B cell (primary cell): ENCODE measurements around the gene ADORA2A. TPM values are rescaled to one million over a fixed set of nuclear protein-coding genes. Genes with fewer than 3 reads are reported as not detected.

Source experiments
- ATAC-seq: fragments of 200-7000 bp; cut with Tn5 transposase; one replicate; pipeline ENCODE4 v1.10.0; 2021; ENCODE audit warnings: low read depth, mild to moderate bottlenecking, moderate number of reproducible peaks, moderate library complexity
- CTCF ChIA-PET: fragments of 350-600 bp; sonication (Branson Sonifier 250); formaldehyde crosslinking; loops from one replicate; lab custom pipeline; 2021; ENCODE audit warnings: antibody characterized with exemption, inconsistent platforms; lab: Charles Lee
- POLR2A ChIA-PET: fragments of 350-600 bp; sonication (Branson Sonifier 250); formaldehyde crosslinking; loops from one replicate; lab custom pipeline; 2021; ENCODE audit warnings: antibody characterized with exemption; lab: Charles Lee
- DNase-seq: peaks from one replicate; pipeline ENCODE4 v3.0.0; 2013
- H2AFZ ChIP-seq: 2 replicates; pipeline ENCODE4 v1.6.1; 2012; ENCODE audit warnings: mild to moderate bottlenecking, low read depth, low read length; ENCODE audit not compliant: insufficient read depth, poor library complexity, severe bottlenecking
- H3K27ac ChIP-seq, 2 donors: 1 replicate in 1 of 2; 2 replicates in 1 of 2; pipeline ENCODE4 v1.5.1; 2012 to 2013; ENCODE audit warnings: low read length in 2 of 2, mild to moderate bottlenecking in 2 of 2, moderate library complexity in 1 of 2
- H3K27me3 ChIP-seq, 4 experiments: fragments of 200-600 bp in 1 of 4; sonication (generic) in 1 of 4; replicated peaks in 1 of 4; 1 replicate in 2 of 4; 2 replicates in 2 of 4; pipeline versions ENCODE4 v1.6.1 to v1.7.0; 2013 to 2016; ENCODE audit warnings: low read length in 3 of 4, mild to moderate bottlenecking in 2 of 4, mixed read lengths in 1 of 4, moderate library complexity in 1 of 4; ENCODE audit not compliant: insufficient read depth in 4 of 4, control insufficient read depth in 3 of 4; ENCODE audit errors: control extremely low read depth in 1 of 4
- H3K36me3 ChIP-seq, 2 experiments: replicated peaks in 1 of 2; 1 replicate in 1 of 2; 2 replicates in 1 of 2; pipeline versions ENCODE4 v1.6.1 to v1.7.1; 2013; ENCODE audit warnings: low read length in 1 of 2; ENCODE audit not compliant: insufficient read depth in 2 of 2, control insufficient read depth in 1 of 2; ENCODE audit errors: control extremely low read depth in 1 of 2, extremely low read depth in 1 of 2
- H3K4me1 ChIP-seq, 2 donors: fragments of 200-600 bp in 1 of 2; sonication (generic) in 1 of 2; 1 replicate in 1 of 2; 2 replicates in 1 of 2; pipeline versions ENCODE4 v1.5.1 to v1.6.1; 2013 to 2017; ENCODE audit warnings: low read length in 2 of 2; ENCODE audit not compliant: control insufficient read depth in 2 of 2, insufficient read depth in 2 of 2
- H3K4me2 ChIP-seq: replicated peaks from 2 replicates; pipeline ENCODE3; 2012; ENCODE audit warnings: mild to moderate bottlenecking, low read depth, low read length; ENCODE audit not compliant: poor library complexity, severe bottlenecking
- H3K4me3 ChIP-seq, 5 experiments: fragments of 200-600 bp in 1 of 5; sonication (generic) in 1 of 5; 1 replicate in 3 of 5; 2 replicates in 2 of 5; pipeline versions ENCODE4 v1.5.1 to v1.7.0; 2011 to 2016; ENCODE audit warnings: low read length in 4 of 5, mild to moderate bottlenecking in 4 of 5, low read depth in 2 of 5, control low read depth in 1 of 5, moderate library complexity in 1 of 5; ENCODE audit not compliant: insufficient read depth in 1 of 5; ENCODE audit errors: control extremely low read depth in 1 of 5, extremely low read depth in 1 of 5
- H3K79me2 ChIP-seq: fragments of 200-600 bp; sonication (generic); one replicate; pipeline ENCODE4 v1.6.0; 2016; ENCODE audit warnings: low read length; ENCODE audit not compliant: control insufficient read depth, insufficient read depth
- H3K9ac ChIP-seq: fragments of 200-600 bp; sonication (generic); 2 replicates; pipeline ENCODE4 v1.6.1; 2017; ENCODE audit warnings: mild to moderate bottlenecking, low read length, moderate library complexity
- H3K9me3 ChIP-seq, 3 donors: one replicate each; pipeline versions ENCODE4 v1.6.1 to v1.7.1; 2013; ENCODE audit warnings: low read length in 2 of 3; ENCODE audit not compliant: control insufficient read depth in 2 of 3, insufficient read depth in 1 of 3; ENCODE audit errors: control extremely low read depth in 1 of 3
- H4K20me1 ChIP-seq: 2 replicates; pipeline ENCODE4 v1.6.0; 2012; ENCODE audit warnings: mild to moderate bottlenecking, low read length; ENCODE audit not compliant: insufficient read depth, control insufficient read depth, poor library complexity, severe bottlenecking
- H3K27ac Mint-ChIP-seq: one replicate; pipeline ENCODE4 v1.8.0; 2021; ENCODE audit warnings: mixed read lengths
- H3K27me3 Mint-ChIP-seq: one replicate; pipeline ENCODE4 v1.8.0; 2021; ENCODE audit warnings: mixed read lengths
- H3K4me1 Mint-ChIP-seq: one replicate; pipeline ENCODE4 v1.8.0; 2021; ENCODE audit warnings: mixed read lengths
- H3K4me3 Mint-ChIP-seq: one replicate; pipeline ENCODE4 v1.8.0; 2021; ENCODE audit warnings: mixed read lengths
- H3K9me3 Mint-ChIP-seq: one replicate; pipeline ENCODE4 v1.8.0; 2022; ENCODE audit warnings: mixed read lengths; ENCODE audit not compliant: insufficient read depth
- CTCF ChIP-seq: fragments of 200-600 bp; IDR thresholded peaks from one replicate; pipeline ENCODE4 v1.8.0; 2022; ENCODE audit warnings: antibody characterized with exemption, mild to moderate bottlenecking
- EZH2 ChIP-seq: IDR thresholded peaks from 2 replicates; pipeline ENCODE4 v1.6.1; 2012; ENCODE audit warnings: borderline replicate concordance, low read depth, mild to moderate bottlenecking, moderate library complexity, low read length; ENCODE audit not compliant: insufficient read depth, poor library complexity, severe bottlenecking
- WGBS: methylation state at CpG from one replicate; pipeline ENCODE4 v1.1.5; 2013; ENCODE audit warnings: missing lambda C conversion rate; ENCODE audit not compliant: insufficient coverage; 5-methylcytosine and 5-hydroxymethylcytosine counted together
- intact Hi-C: fragments of 100-400 bp; cut with micrococcal nuclease; formaldehyde crosslinking; loops from one replicate; pipeline ENCODE4 v1.10.0; 2022
- polyA plus RNA-seq: library from polyadenylated mRNA; depleted of rRNA; stranded (reverse); fragments of >200 nt; gene quantifications from 2 replicates; pipeline ENCODE4 v1.2.3, GENCODE V29; 2012
- total RNA-seq, 2 donors: library from RNA; stranded (reverse); fragments of 120-200 nt in 1 of 2; gene quantifications; 1 replicate in 1 of 2; 2 replicates in 1 of 2; pipeline versions ENCODE4 v1.2.3 to v1.2.4, GENCODE V29; 2013 to 2022

The ADORA2A gene
- total and polyA plus RNA-seq, 2 donors (not counting 1 experiment from before 2014, with no cell fraction given), result 30.5 to 45.4 TPM

DNA sequence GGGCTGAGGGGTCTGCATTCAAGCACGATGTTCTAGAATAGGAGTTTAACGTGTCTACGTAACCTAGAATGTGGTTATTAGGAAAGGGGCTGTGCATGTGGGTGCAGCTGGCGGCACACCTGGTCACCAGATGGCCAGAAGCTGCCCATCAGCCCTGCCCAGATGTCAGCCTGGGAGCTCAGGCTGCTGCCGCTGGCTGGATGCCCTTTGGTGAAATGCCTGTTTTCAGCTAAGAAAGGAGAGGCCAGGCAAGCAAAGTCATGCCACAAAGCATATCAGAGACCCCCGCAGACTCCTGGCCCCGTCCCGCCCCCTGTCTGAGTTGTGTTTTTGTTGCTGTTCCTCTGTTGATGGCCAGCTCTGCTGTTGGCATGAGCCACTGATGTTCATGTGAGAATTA, 11.3 kb upstream of the ADORA2A start:
- Mint-ChIP-seq H3K27ac (no peak overlapping the region), H3K27me3 (no peaks in the 10 kb centered on the region), H3K9me3 (no peaks in the 10 kb centered on the region), H3K4me3 (no peak overlapping the region), H3K4me1 (peaks cover 2% of the 10 kb centered on the region)
- H3K36me3 ChIP-seq, result peaks cover 0 to 34% of the 10 kb centered on the region in 2 experiments
- H3K27me3 ChIP-seq, result no peaks in the 10 kb centered on the region
- CTCF ChIA-PET, result interaction anchor here (14.5 kb wide), 1 partner anchor 108 kb away, joined by 157 read pairs; no protein-coding TSS in a partner anchor
- H3K9ac ChIP-seq, result no peak overlapping the region
- no peaks in the 10 kb centered on the region for H3K79me2 ChIP-seq
- TF ChIP-seq EZH2 (no peak), CTCF (no peak)
- no peak overlapping the region for H2AFZ ChIP-seq
- intact Hi-C loops, result no loop called here
- no peak overlapping the region for H3K27ac ChIP-seq
- no peaks in the 10 kb centered on the region for H3K4me1 ChIP-seq
- 90% methylated on average over 8 of the region's 8 CpGs for WGBS
- H3K4me2 ChIP-seq, result no peak overlapping the region
- H3K4me3 ChIP-seq, result no peak overlapping the region
- H4K20me1 ChIP-seq, result no peaks in the 10 kb centered on the region
- POLR2A ChIA-PET, result no interaction called here
- H3K9me3 ChIP-seq, result no peaks in the 10 kb centered on the region
- DNase-seq (no peak), ATAC-seq (no peak)

DNA sequence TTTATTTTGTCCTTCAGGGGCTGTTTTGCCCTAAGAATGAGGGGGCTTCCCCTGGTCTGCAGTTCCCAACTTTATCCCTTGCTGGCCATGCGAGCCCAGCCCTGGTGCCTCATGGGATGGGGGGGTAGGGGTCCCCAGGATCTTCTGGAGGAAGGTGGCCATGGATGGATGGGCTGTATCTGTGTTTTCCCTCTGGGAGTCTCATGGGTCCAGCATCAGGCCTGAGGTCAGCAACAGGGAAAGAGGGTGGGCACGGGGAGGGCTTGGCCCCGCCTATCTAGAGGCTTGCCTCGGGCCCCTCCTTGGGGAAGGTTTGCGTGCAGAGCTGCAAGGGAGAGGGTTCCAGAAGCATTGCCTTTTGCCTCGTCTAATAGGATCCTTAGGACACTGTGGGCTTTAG, 10.8 kb upstream of the ADORA2A start:
- POLR2A ChIA-PET, result interaction anchor here (0.6 kb wide), 1 partner anchor 88 kb away, joined by 8 read pairs; no protein-coding TSS in a partner anchor
- no peaks in the 10 kb centered on the region for H4K20me1 ChIP-seq
- H3K36me3 ChIP-seq, result peaks cover 0 to 29% of the 10 kb centered on the region in 2 experiments
- DNase-seq (no peak), ATAC-seq (no peak)
- H3K79me2 ChIP-seq, result no peaks in the 10 kb centered on the region
- peaks cover 0 to 3% of the 10 kb centered on the region in 2 donors for H3K4me1 ChIP-seq
- intact Hi-C loops, result no loop called here
- H3K27ac ChIP-seq, result no peak overlapping the region
- CTCF ChIA-PET, result interaction anchor here (1.1 to 14.5 kb wide), 2 partner anchors 18 to 108 kb away, joined by 3 to 157 read pairs; no protein-coding TSS in a partner anchor
- TF ChIP-seq CTCF (no peak), EZH2 (no peak)
- H3K4me2 ChIP-seq, result no peak overlapping the region
- no peaks in the 10 kb centered on the region for H3K27me3 ChIP-seq
- Mint-ChIP-seq H3K27ac (no peak overlapping the region), H3K27me3 (no peaks in the 10 kb centered on the region), H3K4me3 (no peak overlapping the region), H3K9me3 (no peaks in the 10 kb centered on the region), H3K4me1 (peaks cover 6% of the 10 kb centered on the region)
- no peak overlapping the region for H2AFZ ChIP-seq
- H3K9ac ChIP-seq, result no peak overlapping the region
- peaks cover 0 to 2% (median 0%) of the 10 kb centered on the region in 3 donors for H3K9me3 ChIP-seq
- no peak overlapping the region for H3K4me3 ChIP-seq
- 95% methylated on average over 5 of the region's 6 CpGs for WGBS
